GM10266 (cell line): ENCODE measurements around the gene CTSA.

Experiments
- DNase-seq: peaks from one replicate; pipeline ENCODE4 v3.0.0; 2012; ENCODE audit errors: extremely low spot score
- TF ChIP-seq, protein P1 (sequence below): IDR thresholded peaks from 2 replicates; pipeline ENCODE4 v1.5.1; 2012; ENCODE audit warnings: mild to moderate bottlenecking, low read depth; ENCODE audit not compliant: control insufficient read depth, insufficient read depth; ENCODE audit errors: missing control alignments

The CTSA gene

GRCh38 chr20:45938727-45939438, 47.7 kb downstream of the CTSA start:
- TF ChIP-seq, protein P1, sequence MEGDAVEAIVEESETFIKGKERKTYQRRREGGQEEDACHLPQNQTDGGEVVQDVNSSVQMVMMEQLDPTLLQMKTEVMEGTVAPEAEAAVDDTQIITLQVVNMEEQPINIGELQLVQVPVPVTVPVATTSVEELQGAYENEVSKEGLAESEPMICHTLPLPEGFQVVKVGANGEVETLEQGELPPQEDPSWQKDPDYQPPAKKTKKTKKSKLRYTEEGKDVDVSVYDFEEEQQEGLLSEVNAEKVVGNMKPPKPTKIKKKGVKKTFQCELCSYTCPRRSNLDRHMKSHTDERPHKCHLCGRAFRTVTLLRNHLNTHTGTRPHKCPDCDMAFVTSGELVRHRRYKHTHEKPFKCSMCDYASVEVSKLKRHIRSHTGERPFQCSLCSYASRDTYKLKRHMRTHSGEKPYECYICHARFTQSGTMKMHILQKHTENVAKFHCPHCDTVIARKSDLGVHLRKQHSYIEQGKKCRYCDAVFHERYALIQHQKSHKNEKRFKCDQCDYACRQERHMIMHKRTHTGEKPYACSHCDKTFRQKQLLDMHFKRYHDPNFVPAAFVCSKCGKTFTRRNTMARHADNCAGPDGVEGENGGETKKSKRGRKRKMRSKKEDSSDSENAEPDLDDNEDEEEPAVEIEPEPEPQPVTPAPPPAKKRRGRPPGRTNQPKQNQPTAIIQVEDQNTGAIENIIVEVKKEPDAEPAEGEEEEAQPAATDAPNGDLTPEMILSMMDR, result no peak
- no peak for DNase-seq

- TF ChIP-seq, protein P1, result no peak
- DNase-seq, result no peak
These were observed 48.9 kb downstream of the CTSA start for GRCh38 chr20:45940053-45940452.

GRCh38 chr20:45940469-45940868, 49.3 kb downstream of the CTSA start:
- DNase-seq, result no peak
- TF ChIP-seq, protein P1, result no peak

- TF ChIP-seq, protein P1, result no peak
- no peak for DNase-seq
These were observed 52.5 kb downstream of the CTSA start for GRCh38 chr20:45943613-45944012.

DNA sequence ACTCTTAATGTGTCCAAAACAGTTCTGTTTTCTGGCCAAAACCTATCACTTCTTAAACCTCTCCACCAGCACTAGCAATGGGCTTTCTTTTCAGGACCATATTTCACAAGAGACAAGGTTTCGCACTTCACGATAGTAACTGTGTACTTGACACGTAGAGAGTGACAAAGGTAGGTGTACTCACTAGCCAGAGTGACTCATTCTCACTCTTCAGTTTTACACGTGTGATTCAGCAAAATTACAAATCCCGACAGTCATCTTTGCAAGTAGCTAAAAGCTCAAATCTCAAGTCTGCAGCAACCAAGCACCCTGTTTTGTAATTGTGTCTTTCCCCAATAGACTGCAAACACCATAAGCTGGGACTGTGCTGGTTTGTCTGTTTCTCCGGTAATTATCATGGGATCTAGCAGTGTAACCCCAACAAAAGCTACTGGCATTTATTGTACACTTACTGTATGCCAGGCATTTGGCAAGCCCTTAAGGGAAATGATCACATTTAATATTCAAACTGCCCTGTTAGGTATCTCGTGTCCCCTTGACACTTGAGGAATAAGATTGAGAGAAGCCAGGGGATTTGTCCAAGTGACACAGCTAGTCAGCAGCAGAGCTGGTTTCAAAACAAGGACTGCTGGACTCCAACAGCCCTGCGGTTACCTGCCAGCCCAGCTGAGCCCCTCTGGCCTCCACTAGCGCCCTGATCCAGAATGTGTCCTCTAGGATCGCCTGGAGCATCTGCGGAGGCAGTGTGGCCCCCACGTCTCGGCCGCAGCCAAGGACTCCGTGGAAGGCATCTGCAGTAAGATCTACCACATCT, 53.2 kb downstream of the CTSA start:
- TF ChIP-seq, protein P1, result no peak
- DNase-seq, result no peak

DNA sequence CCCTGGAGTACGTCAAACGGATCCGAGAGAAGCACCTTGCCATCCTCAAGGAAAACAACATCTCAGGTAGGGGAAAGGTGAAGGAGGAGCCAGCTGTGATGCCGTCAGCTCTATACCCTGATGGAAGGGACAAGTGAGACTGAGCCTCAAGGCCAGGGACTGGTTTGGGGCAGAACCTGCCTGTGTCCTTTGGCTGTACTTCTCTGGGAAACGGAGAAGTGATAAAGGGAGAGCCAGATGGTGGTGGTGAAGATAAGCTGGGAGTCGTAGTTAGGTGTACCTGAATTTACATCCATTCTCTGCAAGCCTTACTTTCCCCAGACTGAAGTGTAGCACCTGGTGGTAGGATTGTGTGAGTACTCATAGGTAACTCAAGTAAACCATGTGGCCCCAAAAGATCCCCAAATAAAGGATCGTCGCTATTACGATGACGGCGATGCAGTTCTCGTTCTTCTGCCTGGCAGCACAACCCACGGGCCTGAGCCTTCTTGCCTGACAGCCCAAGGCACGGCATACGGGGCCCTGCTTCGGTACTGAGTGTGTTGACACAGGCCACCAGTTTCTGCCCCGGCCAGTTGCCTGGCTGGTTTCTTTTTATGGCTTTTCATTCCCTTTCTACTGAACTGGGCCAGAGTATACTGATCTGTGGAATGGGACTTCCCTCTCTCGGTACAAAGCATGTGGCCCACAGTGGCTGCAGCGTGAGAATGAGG, 54.0 kb downstream of the CTSA start:
- no peak for DNase-seq

More for the DNA sequence above, 54.0 kb downstream of the CTSA start:
- TF ChIP-seq, protein P1, result no peak
